Mammary epithelial cell (primary cell): ENCODE measurements around the gene HSPBAP1.

Experiments
- CTCF ChIP-seq, 2 donors: IDR thresholded peaks in 1 of 2; conservative IDR thresholded peaks in 1 of 2; 2 replicates each; pipeline ENCODE4 v1.5.1; 2011 to 2012; ENCODE audit warnings: inconsistent platforms in 2 of 2, low read length in 2 of 2, mild to moderate bottlenecking in 2 of 2, control low read depth in 1 of 2, low read depth in 1 of 2; ENCODE audit not compliant: insufficient read depth in 1 of 2; ENCODE audit errors: extremely low read depth in 1 of 2
- EZH2 ChIP-seq: IDR thresholded peaks from 2 replicates; pipeline ENCODE4 v1.6.1; 2012; ENCODE audit warnings: low read length, inconsistent platforms, borderline replicate concordance

GRCh38 chr3:122714273-122714672, 79.4 kb downstream of the HSPBAP1 start:
- TF ChIP-seq CTCF (conservative IDR thresholded peaks at IDR 0.05 in 1 of 2, IDR thresholded peaks at IDR 0.05 in 1 of 2; ENCODE audit: extremely low read depth in 1 of 2, insufficient read depth in 1 of 2, low read depth in 1 of 2, low read length in 2 of 2) (no peak), EZH2 (no peak)
